GM19043 (cell line): ENCODE measurements around the gene TAF5.
"Not testable (repeated sequence)": the region's sequence is repeated elsewhere in the genome, so short reads cannot be mapped to it uniquely, and the experiment has no call there.

ENCODE experiments used
- ATAC-seq: cut with Tn5 transposase; IDR thresholded peaks from one replicate; pipeline ENCODE4 v1.9.1; 2021; ENCODE audit warnings: low read depth; ENCODE audit not compliant: unreplicated experiment

The TAF5 gene

GRCh38 chr10:103397191-103397825 is 29.5 kb downstream of the TAF5 start:
- ATAC-seq: no peak

GRCh38 chr10:103413564-103413963 is 45.8 kb downstream of the TAF5 start:
- ATAC-seq: no peak

DNA sequence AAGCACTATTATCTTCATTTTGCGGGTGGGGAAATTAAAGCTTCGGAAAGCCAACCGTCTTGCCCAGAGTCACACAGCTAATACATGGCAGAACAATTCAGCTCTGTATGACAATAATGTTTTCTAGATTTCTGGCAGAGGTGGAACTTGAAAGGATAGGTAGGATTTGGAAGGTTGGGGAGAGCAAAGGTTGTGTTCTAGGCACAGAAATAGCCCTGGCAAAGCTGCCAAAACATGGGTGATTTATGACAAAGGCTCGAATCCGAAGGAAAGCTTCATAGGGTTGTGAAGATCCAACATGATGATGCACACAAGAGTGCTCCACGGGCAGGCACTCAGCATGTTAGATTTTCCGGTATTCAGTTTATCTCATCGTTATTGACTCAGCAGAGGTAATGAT is 47.8 kb downstream of the TAF5 start:
- no peak for ATAC-seq

- ATAC-seq: no peak
These were observed 48.8 kb downstream of the TAF5 start for GRCh38 chr10:103416436-103417147.

GRCh38 chr10:103417148-103417469 is 49.3 kb downstream of the TAF5 start:
- ATAC-seq: not testable (repeated sequence)

GRCh38 chr10:103417601-103418000 is 49.8 kb downstream of the TAF5 start:
- no peak for ATAC-seq

- ATAC-seq: no peak
These were observed 51.3 kb downstream of the TAF5 start for GRCh38 chr10:103419101-103419500.

DNA sequence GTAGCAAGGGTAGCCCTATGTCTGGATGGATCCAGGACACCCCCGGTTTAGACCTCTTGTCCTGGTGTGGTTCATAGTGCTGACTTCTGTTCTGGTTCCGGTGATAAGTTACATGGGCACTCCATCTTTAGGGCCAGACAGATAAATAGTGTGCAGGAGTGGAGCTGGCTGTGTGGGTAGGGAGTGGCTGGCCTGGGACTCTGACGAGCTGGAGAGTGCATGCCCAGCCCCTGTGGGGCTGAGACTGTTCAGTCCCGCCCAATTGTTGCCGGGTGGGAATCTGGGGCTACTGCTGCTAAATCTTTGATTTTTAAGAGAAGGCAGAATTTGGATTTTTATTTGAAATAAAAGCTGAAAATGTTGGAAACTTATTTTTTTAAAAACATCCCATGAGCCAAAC is 56.0 kb downstream of the TAF5 start:
- no peak for ATAC-seq

- ATAC-seq: no peak
These were observed 60.1 kb downstream of the TAF5 start for GRCh38 chr10:103427866-103428265.

- no peak for ATAC-seq
These were observed 61.3 kb downstream of the TAF5 start for GRCh38 chr10:103428989-103429643.

DNA sequence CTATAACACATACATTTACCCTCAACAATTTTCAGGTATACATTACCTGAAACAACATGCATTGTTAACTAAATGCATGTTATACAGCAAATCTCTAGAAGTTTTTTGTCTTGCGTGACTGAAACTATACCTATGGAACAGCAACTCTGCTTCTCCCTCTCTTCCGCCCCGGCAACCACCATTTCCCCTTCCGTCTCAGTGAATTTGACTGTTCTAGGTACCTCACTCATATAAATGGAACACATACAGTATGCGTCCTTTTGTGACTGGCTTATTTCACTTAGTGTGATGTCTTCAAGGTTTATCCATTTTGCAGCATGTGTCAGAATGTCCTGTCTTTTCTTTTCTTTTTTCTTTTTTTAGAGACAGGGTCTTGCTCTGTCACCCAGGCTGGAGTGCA is 61.9 kb downstream of the TAF5 start:
- no peak for ATAC-seq

DNA sequence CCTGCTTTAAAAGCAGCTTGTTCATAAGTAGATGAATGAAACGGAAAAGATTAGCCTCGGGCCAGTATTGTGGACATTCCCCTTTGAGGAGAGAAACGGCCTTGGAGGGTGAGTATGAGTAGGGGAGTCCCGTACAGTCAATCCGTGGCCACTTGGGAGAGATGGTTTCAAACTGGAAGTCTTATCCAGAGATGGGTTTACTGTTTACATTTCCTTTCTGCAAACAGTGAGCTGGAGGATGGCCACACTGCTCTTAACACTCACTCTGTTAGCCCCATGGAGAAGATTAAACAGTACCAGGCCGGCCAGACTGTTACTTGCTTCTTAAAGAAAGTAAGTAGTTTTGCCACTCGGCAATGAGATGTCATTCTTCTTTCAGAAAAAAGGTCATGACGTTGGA is 64.1 kb downstream of the TAF5 start:
- no peak for ATAC-seq

GRCh38 chr10:103433858-103434257 is 66.1 kb downstream of the TAF5 start:
- no peak for ATAC-seq
